ENCODE results near the gene HDGFL3.
A peak's percentile ranks its signal among the peaks of the same experiment; 100 is the strongest.
"Not testable (repeated sequence)": the region's sequence is repeated elsewhere in the genome, so short reads cannot be mapped to it uniquely, and the experiment has no call there.

HDGFL3 gene

DNA sequence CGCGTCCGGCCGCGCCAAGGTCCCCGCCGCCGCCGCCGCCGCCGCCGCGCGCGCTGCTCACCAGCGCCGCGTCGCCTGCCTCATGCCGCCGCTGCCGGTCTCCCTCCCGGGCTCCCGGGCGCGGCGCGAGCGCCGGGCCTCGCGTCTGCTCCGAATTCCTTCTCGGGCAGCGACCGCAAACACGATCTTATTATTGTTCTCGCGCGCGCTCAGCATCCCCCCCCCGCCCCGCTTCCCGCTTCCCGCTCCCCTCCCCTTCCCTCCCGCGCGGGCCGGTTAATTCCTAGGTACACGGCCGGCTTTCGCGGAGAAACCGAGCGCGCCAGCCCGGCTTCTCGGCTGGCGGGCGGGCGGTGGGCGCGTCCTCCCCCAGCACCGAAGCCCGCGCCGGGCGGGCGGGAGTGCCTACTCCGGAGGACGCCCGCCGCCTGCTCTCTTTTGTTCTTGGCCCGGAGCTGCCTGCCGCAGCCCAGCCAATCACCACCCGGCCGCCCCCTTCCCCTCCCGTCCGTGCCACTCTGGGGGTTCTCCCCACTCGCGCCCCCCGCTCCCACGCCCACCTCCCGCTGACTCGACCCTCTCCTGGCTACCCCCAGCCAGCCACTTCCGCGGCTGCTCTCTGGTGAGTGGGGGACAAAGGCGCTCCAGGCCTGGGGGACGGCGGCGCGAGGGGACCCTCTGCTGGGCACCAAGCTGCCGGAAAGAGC, at the start of gene HDGFL3:
Gene HDGFL3 (minus strand): TSS at position 164 of the 707 bp plus-strand sequence. CDS start 409 bp downstream, outside the sequence.
- peak; percentile 16 for DNase-seq (ENCODE audit: low read depth)

DNA sequence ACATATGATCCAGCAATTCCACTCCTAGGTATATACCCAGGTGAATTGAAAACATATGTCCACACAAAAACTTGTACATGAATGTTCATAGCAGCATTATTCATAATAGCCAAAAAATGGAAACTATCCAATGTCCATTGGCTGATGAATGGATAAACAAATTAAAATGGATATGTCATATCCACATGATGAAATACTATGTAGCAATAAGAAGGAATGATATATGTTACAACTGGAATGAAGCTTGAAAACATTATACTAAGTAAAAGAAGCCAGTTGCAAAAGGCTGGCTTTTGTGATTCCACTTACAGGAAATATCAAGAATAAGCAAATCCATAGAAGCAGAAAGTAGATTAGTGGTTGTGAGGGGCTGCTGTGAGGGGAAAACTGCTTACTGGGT, 43.2 kb upstream of the HDGFL3 start:
- DNase-seq (ENCODE audit: low read depth), result no peak

GRCh38 chr15:83249030-83249343, 41.4 kb upstream of the HDGFL3 start:
- no peak for DNase-seq (ENCODE audit: low read depth)

DNA sequence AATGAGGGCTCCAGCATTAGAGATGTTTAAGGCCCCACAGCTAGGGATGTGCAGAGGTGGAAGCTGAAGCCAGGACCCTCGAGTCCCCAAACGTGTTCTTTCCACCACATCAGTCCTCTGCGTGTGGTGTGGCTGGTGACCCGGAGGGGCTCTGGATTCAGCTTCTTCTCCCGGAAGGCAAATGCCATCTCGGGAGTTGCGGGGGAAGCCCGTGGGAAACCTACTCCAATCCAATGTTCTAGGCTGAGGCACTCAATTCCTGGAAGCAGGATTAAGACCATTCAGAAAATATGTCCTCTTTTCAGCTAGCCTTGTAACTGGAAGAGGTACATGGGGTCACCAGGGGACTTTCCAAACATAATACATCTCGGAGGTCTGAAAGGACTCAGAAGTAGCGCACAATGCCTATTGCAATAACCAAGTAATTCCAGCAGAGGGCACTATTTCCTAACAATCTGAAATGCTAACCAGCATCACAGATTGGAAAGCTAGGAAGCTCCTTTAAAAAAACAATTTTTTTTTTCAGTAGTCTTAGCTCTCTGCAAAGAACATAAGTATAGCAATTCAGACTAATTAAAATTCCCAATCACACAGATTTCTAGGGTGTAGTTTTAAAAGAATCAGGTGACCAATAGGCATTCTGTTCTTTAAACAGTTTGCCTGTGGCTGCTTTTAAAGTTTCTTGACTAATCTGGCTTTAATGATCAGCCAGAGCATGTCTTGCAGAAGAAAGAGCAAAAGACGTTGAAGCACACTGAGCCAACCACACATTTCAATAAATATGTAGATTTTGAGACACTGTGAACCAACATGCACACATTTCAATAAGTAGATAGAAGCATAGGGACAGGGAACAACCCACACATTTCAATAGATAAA, 40.8 kb upstream of the HDGFL3 start:
- DNase-seq (ENCODE audit: low read depth), result peak; percentile 1

DNA sequence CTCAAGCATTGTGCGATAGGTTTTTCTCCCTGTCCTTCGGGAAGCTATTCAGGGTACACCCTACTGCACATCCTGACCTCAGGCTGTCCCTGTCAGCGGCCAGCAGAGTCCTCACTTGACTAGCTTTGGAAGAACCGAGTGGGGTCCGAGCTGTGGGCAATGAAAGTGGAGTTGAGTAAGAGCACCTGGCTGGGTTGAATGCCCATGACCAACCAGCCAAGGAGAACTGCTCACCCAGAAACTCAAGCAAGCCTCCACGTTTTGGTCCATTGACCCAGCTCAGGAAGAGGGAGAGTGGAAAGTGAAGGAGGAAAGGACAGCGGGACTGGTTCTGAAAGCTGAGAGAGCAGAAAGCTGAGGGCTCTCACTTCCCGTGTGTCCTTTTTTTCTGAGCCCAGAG, 36.0 kb upstream of the HDGFL3 start:
- no peak for DNase-seq (ENCODE audit: low read depth)

DNA sequence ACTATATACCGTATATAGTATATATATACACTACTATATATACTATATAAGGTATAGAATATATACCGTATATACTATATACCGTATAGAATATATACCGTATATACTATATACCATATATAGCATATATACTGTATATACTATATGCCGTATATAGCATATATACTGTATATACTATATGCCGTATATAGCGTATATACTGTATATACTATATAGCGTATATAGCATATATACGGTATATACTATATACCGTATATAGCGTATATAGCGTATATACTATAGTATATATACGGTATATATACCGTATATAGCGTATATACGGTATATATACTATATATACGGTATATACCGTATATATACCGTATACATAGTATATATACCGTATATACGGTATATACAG, 22.6 kb upstream of the HDGFL3 start:
- DNase-seq (ENCODE audit: low read depth), result no peak

DNA sequence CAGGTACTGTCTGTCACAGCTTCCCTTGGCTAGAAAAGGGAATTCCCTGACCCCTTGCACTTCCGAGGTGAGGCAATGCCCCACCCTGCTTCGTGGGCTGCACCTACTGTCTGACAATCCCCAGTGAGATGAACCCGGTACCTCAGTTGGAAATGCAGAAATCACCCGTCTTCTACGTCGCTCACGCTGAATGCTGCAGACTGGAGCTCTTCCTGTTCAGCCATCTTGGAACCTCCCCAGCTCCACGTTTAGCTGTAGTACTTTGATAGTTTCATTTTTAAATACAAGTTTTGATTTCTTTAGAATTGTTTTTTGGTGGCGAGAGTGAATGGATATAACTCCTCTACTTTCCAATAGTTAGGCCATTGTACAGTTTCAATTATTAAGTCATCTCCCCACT, 17.8 kb upstream of the HDGFL3 start:
- DNase-seq (ENCODE audit: low read depth), result no peak

DNA sequence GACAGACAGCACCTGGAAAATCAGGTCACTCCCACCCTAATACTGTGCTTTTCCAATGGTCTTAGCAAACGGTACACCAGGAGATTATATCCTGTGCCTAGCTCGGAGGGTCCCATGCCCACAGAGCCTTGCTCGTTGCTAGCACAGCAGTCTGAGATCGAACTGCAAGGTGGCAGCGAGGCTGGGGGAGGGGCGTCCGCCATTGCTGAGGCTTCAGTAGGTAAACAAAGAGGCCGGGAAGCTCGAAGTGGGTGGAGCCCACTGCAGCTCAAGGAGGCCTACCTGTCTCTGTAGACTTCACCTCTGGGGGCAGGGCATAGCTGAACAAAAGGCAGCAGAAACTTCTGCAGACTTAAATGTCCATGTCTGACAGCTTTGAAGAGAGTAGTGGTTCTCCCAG, 14.2 kb upstream of the HDGFL3 start:
- not testable (repeated sequence) for DNase-seq (ENCODE audit: low read depth)

GRCh38 chr15:83219026-83219425, 11.4 kb upstream of the HDGFL3 start:
- no peak for DNase-seq (ENCODE audit: low read depth)

DNA sequence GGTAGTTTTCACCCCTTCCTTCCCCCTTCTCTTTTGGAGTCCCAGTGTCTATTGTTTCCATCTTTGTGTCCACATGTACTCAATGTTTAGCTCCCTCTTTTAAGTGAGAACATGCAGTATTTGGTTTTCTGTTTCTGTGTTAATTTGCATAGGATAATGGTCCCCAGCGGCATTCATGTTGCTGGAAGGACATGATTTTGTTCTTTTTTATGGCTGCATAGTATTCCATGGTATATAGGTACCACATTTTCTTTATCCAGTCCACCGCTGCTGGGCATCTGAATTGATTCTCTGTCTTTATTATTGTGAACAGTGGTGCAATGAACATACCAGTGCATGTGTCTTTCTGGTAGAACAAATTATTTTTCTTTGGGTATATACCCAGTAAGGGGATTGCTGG, 7.7 kb upstream of the HDGFL3 start:
- no peak for DNase-seq (ENCODE audit: low read depth)

DNA sequence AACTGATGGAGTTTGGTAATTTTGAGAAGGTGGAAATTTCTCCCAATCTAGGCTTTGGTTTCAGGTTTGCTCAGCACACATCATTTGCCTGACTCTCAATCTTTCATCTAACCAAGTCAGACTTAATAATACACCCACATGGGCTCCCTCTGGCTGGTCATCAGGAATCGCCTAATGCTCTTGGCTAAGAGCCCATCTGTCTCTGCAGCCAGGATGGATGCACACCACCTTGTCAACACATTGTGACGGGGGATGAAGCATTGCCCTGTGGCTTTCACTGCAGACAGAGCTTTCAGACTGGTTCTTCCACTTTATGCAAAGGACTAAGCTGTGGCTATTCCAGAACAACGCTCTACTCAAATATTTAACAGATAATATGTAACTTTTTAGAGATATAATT, 3.0 kb upstream of the HDGFL3 start:
- no peak for DNase-seq (ENCODE audit: low read depth)

GRCh38 chr15:83209333-83209732, 1.7 kb upstream of the HDGFL3 start:
- DNase-seq (ENCODE audit: low read depth), result no peak

- DNase-seq (ENCODE audit: low read depth), result no peak
These were observed 691 bp upstream of the HDGFL3 start for GRCh38 chr15:83208367-83208661.

DNA sequence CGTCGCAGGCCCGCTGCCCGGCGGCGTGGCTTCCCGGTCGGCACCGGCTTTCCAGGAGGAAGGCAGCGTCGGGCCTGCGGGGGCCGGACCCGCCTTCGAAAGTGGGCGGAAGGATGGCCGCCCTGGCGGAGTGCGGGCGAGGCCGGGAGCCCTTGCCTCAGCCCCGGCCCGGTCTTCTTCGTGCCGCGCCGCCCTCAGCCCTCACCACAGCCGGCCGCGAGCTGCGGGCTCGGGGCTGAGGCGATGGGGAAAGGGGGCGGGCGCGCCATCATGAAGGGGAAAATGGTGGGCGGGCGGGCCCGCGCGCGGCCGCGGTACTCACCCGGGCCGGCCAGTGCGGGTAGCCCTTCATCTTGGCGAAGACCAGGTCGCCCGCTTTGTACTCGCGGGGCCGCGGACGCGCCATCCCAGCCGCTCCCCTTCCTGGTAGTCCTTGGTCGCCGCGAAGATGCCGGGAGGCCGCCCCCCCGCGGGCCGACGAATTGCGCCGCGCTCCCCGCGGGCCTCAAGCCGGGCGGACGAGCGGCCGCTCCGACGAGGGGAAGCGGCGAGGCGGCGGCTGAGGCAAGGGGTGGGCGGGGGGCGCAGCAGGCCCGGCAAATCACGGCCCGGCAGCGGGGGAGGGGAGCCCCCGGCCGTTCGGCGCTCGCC, 489 bp downstream of the HDGFL3 start:
- DNase-seq (ENCODE audit: low read depth), result peak; percentile 12

DNA sequence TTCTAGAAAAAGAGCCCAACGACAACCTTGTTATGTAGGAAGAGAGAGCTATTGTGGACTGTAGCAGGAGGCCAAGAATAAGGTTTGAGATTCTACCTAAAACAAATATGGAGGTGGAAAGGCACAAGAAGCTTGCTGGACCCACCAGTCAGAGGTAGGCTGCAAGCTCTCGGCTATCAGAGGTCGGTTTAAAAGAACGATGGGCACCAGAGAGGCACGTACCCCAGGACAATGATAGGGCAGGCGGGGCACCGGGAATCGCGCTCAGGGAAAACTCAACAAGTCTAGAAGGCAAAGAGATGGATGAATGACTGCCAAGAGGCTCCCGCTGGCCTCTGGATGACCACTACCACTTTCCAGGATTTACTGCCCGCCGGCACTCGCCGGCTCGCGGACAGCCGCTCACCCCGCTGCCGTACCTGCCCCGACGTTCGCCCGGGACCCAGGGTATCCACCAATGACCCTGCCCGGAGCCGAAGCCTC, 1.1 kb downstream of the HDGFL3 start:
- no peak for DNase-seq (ENCODE audit: low read depth)

DNA sequence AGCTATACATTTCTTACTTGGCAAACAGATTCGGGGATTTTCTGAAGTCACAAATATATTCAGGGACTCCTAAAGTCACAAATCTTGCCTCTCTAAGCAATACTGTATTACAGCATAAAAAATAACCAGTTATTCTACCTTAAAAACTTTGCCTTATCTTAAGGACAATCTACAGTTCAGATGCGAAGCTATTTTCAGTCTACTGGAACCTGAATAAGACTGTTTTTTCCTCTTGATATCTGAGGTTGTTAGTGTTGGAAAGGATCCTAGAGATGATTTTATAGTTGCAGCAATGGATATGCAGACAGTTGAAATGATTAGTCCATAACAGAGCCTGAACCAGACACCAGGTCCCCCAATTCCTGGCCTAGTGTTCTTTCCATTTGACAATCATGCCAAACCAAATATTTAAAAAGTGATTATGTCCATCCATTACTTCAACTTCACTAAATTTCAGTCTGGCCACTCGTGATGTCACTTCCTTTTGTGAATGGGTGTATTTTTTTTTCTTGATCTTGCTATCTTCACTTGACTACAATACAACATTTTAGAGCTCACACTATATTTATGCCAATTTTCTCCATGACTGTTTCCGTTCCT, 1.8 kb downstream of the HDGFL3 start:
- no peak for DNase-seq (ENCODE audit: low read depth)

GRCh38 chr15:83204697-83205096, 2.9 kb downstream of the HDGFL3 start:
- DNase-seq (ENCODE audit: low read depth), result no peak

DNA sequence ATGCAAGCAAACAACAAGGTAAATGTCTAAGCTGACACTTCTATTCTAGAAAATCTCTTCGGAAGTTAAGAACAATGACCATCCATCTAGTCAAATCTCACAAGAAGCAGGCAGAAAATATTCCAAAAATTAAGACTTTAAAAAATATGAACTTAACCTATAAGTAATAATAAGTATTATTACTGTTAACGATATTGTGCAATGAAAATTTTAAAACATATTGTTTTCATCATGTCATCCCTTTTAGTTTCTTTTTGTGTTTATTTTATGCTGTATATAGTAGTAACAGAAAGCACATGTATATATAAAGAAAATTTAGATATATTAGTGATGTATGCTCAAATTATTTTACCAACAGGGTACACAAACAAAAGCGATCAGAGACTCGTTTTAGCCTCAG, 4.1 kb downstream of the HDGFL3 start:
- no peak for DNase-seq (ENCODE audit: low read depth)

DNA sequence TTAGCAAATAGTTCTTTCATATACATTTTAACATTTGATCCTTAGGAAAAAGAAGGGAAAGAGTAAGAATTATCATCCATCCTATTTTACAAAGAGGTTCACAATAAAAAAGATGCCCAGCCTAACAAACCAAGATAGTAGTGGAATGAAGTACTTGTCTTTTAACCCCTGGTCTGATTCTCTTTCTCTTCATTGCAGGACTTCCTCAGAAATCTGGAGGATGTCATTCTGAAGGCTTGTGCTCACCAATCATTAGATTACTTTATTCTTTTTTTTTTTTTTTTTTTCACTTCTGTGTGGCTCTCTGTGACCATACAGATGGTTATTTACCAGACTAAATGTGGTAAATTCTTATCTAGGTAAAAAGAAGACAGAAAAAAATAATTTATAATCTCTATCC, 7.0 kb downstream of the HDGFL3 start:
- no peak for DNase-seq (ENCODE audit: low read depth)

GRCh38 chr15:83200162-83200561, 7.5 kb downstream of the HDGFL3 start:
- DNase-seq (ENCODE audit: low read depth), result no peak

GRCh38 chr15:83199288-83199687, 8.3 kb downstream of the HDGFL3 start:
- DNase-seq (ENCODE audit: low read depth), result no peak

- no peak for DNase-seq (ENCODE audit: low read depth)
These were observed 9.1 kb downstream of the HDGFL3 start for GRCh38 chr15:83198476-83198875.

DNA sequence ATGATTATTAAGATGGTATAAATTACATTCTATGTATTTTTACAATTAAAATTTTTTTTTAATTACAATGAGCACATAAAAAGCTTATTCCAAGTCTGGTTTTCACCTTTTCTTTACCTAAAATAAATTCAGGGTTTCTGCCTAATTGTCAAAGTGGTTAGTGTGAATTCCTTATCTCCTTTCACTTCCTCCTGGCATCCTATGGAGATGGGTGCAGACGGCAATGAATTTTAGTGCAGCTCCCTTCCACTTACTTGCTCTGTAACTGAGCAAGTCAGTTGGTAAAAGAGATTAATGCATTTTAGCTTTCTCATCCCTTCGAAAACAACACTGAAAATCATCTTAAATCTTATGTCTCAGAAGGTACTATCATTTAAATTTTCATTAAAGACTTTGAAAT, 13.1 kb downstream of the HDGFL3 start:
- no peak for DNase-seq (ENCODE audit: low read depth)

Data from activated T-cell treated with anti-CD3 and anti-CD28 coated beads for 48 hours (primary cell).